GM23338 (cell line): ENCODE results near the gene DHX34. TPM values are rescaled to one million over a fixed set of nuclear protein-coding genes. Genes with fewer than 3 reads are reported as not detected.
"Not testable (repeated sequence)": the region's sequence is repeated elsewhere in the genome, so short reads cannot be mapped to it uniquely, and the experiment has no call there.

Experiments
- ATAC-seq: fragments of 200-7000 bp; cut with Tn5 transposase; 3 replicates; pipeline ENCODE4 v1.9.1; 2020
- DNase-seq: peaks from one replicate; pipeline ENCODE4 v3.0.0-alpha.2; 2015; ENCODE audit warnings: low spot score
- H2AFZ ChIP-seq: fragments of 200-600 bp; sonication (generic); 2 replicates; pipeline ENCODE4 v1.8.0; 2016; ENCODE audit warnings: antibody characterized with exemption, mild to moderate bottlenecking, moderate library complexity
- H3F3A ChIP-seq: fragments of 200-600 bp; sonication (generic); replicated peaks from 2 replicates; pipeline ENCODE4 v1.8.0; 2017; ENCODE audit warnings: antibody characterized with exemption, mixed run types, low read depth
- H3K27ac ChIP-seq: fragments of 200-600 bp; sonication (generic); 2 replicates; pipeline ENCODE4 v1.6.1; 2016; ENCODE audit warnings: low read depth
- H3K27me3 ChIP-seq: fragments of 200-600 bp; sonication (generic); 2 replicates; pipeline ENCODE4 v1.8.0; 2016; ENCODE audit warnings: mild to moderate bottlenecking, mixed run types, moderate library complexity; ENCODE audit not compliant: insufficient read depth
- H3K36me3 ChIP-seq: fragments of 200-600 bp; sonication (generic); 2 replicates; pipeline ENCODE4 v1.8.0; 2016; ENCODE audit warnings: mild to moderate bottlenecking; ENCODE audit not compliant: insufficient read depth
- H3K4me1 ChIP-seq: fragments of 200-600 bp; sonication (generic); 2 replicates; pipeline ENCODE4 v1.8.0; 2016; ENCODE audit warnings: mild to moderate bottlenecking, moderate library complexity; ENCODE audit not compliant: insufficient read depth
- H3K4me2 ChIP-seq: fragments of 200-600 bp; sonication (generic); 2 replicates; pipeline ENCODE4 v1.7.1; 2017; ENCODE audit warnings: mixed run types
- H3K4me3 ChIP-seq: fragments of 200-600 bp; sonication (generic); 2 replicates; pipeline ENCODE4 v1.6.1; 2016; ENCODE audit warnings: mixed run types
- H3K79me2 ChIP-seq: fragments of 200-600 bp; sonication (generic); replicated peaks from 2 replicates; pipeline ENCODE4 v1.8.0; 2017; ENCODE audit warnings: mild to moderate bottlenecking; ENCODE audit not compliant: insufficient read depth
- H3K9me2 ChIP-seq: fragments of 200-600 bp; sonication (generic); 2 replicates; pipeline ENCODE4 v1.8.0; 2017; ENCODE audit not compliant: insufficient read depth
- H4K20me1 ChIP-seq: fragments of 200-600 bp; sonication (generic); replicated peaks from 2 replicates; pipeline ENCODE4 v1.8.0; 2017; ENCODE audit warnings: mild to moderate bottlenecking; ENCODE audit not compliant: insufficient read depth
- H3K27ac Mint-ChIP-seq: 2 replicates; pipeline ENCODE4 v1.8.0; 2020; ENCODE audit warnings: inconsistent platforms, mild to moderate bottlenecking, moderate library complexity, mixed read lengths
- H3K27me3 Mint-ChIP-seq: 3 replicates; pipeline ENCODE4 v1.8.0; 2022; ENCODE audit warnings: low read depth, mild to moderate bottlenecking, moderate library complexity, mixed read lengths, inconsistent platforms; ENCODE audit not compliant: insufficient read depth, poor library complexity
- H3K36me3 Mint-ChIP-seq: 3 replicates; pipeline ENCODE4 v1.8.0; 2021; ENCODE audit warnings: low read depth, mild to moderate bottlenecking, inconsistent platforms, moderate library complexity, mixed read lengths
- H3K4me1 Mint-ChIP-seq: 3 replicates; pipeline ENCODE4 v1.8.0; 2020; ENCODE audit warnings: mild to moderate bottlenecking, inconsistent platforms, mixed read lengths
- H3K4me3 Mint-ChIP-seq: 3 replicates; pipeline ENCODE4 v1.8.0; 2021; ENCODE audit warnings: moderate library complexity, mild to moderate bottlenecking, inconsistent platforms, mixed read lengths
- H3K9me3 Mint-ChIP-seq: 3 replicates; pipeline ENCODE4 v1.8.0; 2020; ENCODE audit warnings: moderate library complexity, mild to moderate bottlenecking, inconsistent platforms, mixed read lengths
- CTCF ChIP-seq, 2 experiments: fragments of 200-600 bp in 1 of 2; sonication (generic) in 1 of 2; conservative IDR thresholded peaks; 2 replicates each; pipeline versions ENCODE4 v1.5.1 to v1.6.1; 2016 to 2017; ENCODE audit warnings: antibody characterized with exemption in 2 of 2, low read depth in 2 of 2, mild to moderate bottlenecking in 2 of 2, moderate library complexity in 1 of 2
- ETS1 ChIP-seq: IDR thresholded peaks from 2 replicates; pipeline ENCODE4 v1.6.1; 2016; ENCODE audit warnings: antibody characterized with exemption
- EZH2phosphoT487 ChIP-seq: fragments of 200-600 bp; sonication (generic); IDR thresholded peaks from one replicate; pipeline ENCODE4 v1.8.1; 2018; ENCODE audit warnings: antibody characterized with exemption; ENCODE audit not compliant: unreplicated experiment
- JUNB ChIP-seq: IDR thresholded peaks from one replicate; pipeline ENCODE4 v1.6.1; 2016; ENCODE audit warnings: antibody characterized with exemption; ENCODE audit not compliant: unreplicated experiment
- NANOG ChIP-seq: IDR thresholded peaks from 2 replicates; pipeline ENCODE4 v1.6.1; 2016; ENCODE audit warnings: antibody characterized with exemption, borderline replicate concordance
- POLR2AphosphoS5 ChIP-seq: IDR thresholded peaks from 2 replicates; pipeline ENCODE4 v1.6.1; 2016; ENCODE audit warnings: antibody characterized with exemption, low read depth
- ZNF331 ChIP-seq: fragments of 250-450 bp; sonication (Bioruptor Pico); IDR thresholded peaks from 2 replicates; pipeline ENCODE4 v1.5.0; 2020; ENCODE audit warnings: low read depth, mild to moderate bottlenecking, moderate library complexity
- polyA plus RNA-seq: library from polyadenylated mRNA; unstranded; fragments of >200 nt; fragmentation: Nextera tagmentation; extraction: Ambion mirVana; gene quantifications from 2 replicates; pipeline ENCODE4 v1.2.1, GENCODE V29; 2016
- total RNA-seq: library from RNA; depleted of rRNA; stranded (reverse); fragments of >200 nt; shearing (Covaris generic); gene quantifications from 2 replicates; pipeline ENCODE4 v1.2.3, GENCODE V29; 2014

The DHX34 gene
- total and polyA plus RNA-seq, 2 experiments from 2014 or later = 16.3 to 50.1 TPM

- no peaks in the 10 kb centered on the region for H3K79me2 ChIP-seq
- Mint-ChIP-seq H3K9me3 (peaks cover 2% of the 10 kb centered on the region; the same call in 1 of the 3 replicates), H3K27ac (no peak overlapping the region), H3K4me3 (no peak overlapping the region), H3K4me1 (peaks cover 5% of the 10 kb centered on the region), H3K27me3 (peaks cover 20% of the 10 kb centered on the region), H3K36me3 (peaks cover 40% of the 10 kb centered on the region)
- no peak overlapping the region for H3K4me3 ChIP-seq
- H3K4me2 ChIP-seq = no peak overlapping the region
- H4K20me1 ChIP-seq = no peaks in the 10 kb centered on the region; the same call in 1 of the 2 replicates
- peak overlapping the region; percentile 66; the same call in 1 of the 2 replicates for H3K27ac ChIP-seq
- H3K36me3 ChIP-seq = 0 out of 2 replicates have a peak, but pooled peaks cover 4% of the 10 kb centered on the region
- DNase-seq (no peak), ATAC-seq (no peak)
- TF ChIP-seq NANOG = no peak
- TF ChIP-seq ZNF331 (CRISPR knock-in tag) = no peak
- TF ChIP-seq ETS1 = no peak
- no peak for TF ChIP-seq EZH2phosphoT487
- no peak for TF ChIP-seq POLR2AphosphoS5
- no peak for TF ChIP-seq CTCF (conservative IDR thresholded peaks at IDR 0.05; ENCODE audit: low read depth in 2 of 2)
- TF ChIP-seq JUNB = no peak
- H3F3A ChIP-seq = peaks cover 6% of the 10 kb centered on the region; the same call in 1 of the 2 replicates
- H3K27me3 ChIP-seq = no peaks in the 10 kb centered on the region
- no peaks in the 10 kb centered on the region for H3K4me1 ChIP-seq
- no peaks in the 10 kb centered on the region for H3K9me2 ChIP-seq
- H2AFZ ChIP-seq = no peak overlapping the region
These were observed 32.7 kb downstream of the DHX34 start for GRCh38 chr19:47381653-47382279.

- H2AFZ ChIP-seq, DNase-seq, H3K79me2 ChIP-seq, H3F3A ChIP-seq, H3K4me1 ChIP-seq, H3K4me3 ChIP-seq, H3K4me3 Mint-ChIP-seq, H3K9me2 ChIP-seq, H3K36me3 ChIP-seq, H3K27ac ChIP-seq, H3K9me3 Mint-ChIP-seq, H3K4me1 Mint-ChIP-seq, H4K20me1 ChIP-seq, H3K27ac Mint-ChIP-seq, H3K27me3 ChIP-seq, H3K4me2 ChIP-seq, ATAC-seq: not testable (repeated sequence)
- Mint-ChIP-seq H3K36me3 (peaks cover 28% of the 10 kb centered on the region), H3K27me3 (peaks cover 21% of the 10 kb centered on the region)
These were observed 34.8 kb downstream of the DHX34 start for GRCh38 chr19:47383890-47384289.

- H3K36me3 ChIP-seq, H3F3A ChIP-seq, H3K79me2 ChIP-seq, H3K27ac ChIP-seq, ATAC-seq, H3K4me1 ChIP-seq, H3K4me3 Mint-ChIP-seq, H3K4me3 ChIP-seq, H4K20me1 ChIP-seq, H3K27ac Mint-ChIP-seq, H2AFZ ChIP-seq, DNase-seq, H3K9me2 ChIP-seq, H3K4me2 ChIP-seq, H3K4me1 Mint-ChIP-seq, H3K9me3 Mint-ChIP-seq, H3K27me3 ChIP-seq: not testable (repeated sequence)
- Mint-ChIP-seq H3K36me3 (peaks cover 24% of the 10 kb centered on the region), H3K27me3 (peaks cover 22% of the 10 kb centered on the region)
These were observed 35.4 kb downstream of the DHX34 start for GRCh38 chr19:47384533-47384932.

- not testable (repeated sequence) for H3K79me2 ChIP-seq, ATAC-seq
These were observed 37.5 kb downstream of the DHX34 start for GRCh38 chr19:47386582-47386981.

GRCh38 chr19:47387623-47388022, 38.5 kb downstream of the DHX34 start:
- not testable (repeated sequence) for H3K27ac Mint-ChIP-seq, H3K27me3 ChIP-seq, ATAC-seq, H3K9me2 ChIP-seq, DNase-seq, H3K4me1 ChIP-seq, H3K4me3 ChIP-seq, H4K20me1 ChIP-seq, H3K4me3 Mint-ChIP-seq, H3K27ac ChIP-seq, H3K4me2 ChIP-seq, H2AFZ ChIP-seq, H3K79me2 ChIP-seq, H3K36me3 ChIP-seq
- H3K27me3 Mint-ChIP-seq = peaks cover 26% of the 10 kb centered on the region
- peaks cover 11% of the 10 kb centered on the region; the same call in 1 of the 2 replicates for H3F3A ChIP-seq
- peaks cover 15% of the 10 kb centered on the region for H3K9me3 Mint-ChIP-seq
- peaks cover 12% of the 10 kb centered on the region for H3K36me3 Mint-ChIP-seq
- H3K4me1 Mint-ChIP-seq = peaks cover 15% of the 10 kb centered on the region

More at GRCh38 chr19:47386582-47386981, 37.5 kb downstream of the DHX34 start:
- not testable (repeated sequence) for H3K4me3 Mint-ChIP-seq, DNase-seq, H3K9me3 Mint-ChIP-seq, H3K27ac Mint-ChIP-seq, H3K27ac ChIP-seq, H3K4me2 ChIP-seq, H3K4me3 ChIP-seq, H3K36me3 ChIP-seq, H4K20me1 ChIP-seq, H2AFZ ChIP-seq, H3K4me1 ChIP-seq, H3K9me2 ChIP-seq, H3K27me3 ChIP-seq, H3K36me3 Mint-ChIP-seq
- Mint-ChIP-seq H3K27me3 (peaks cover 27% of the 10 kb centered on the region), H3K4me1 (peaks cover 15% of the 10 kb centered on the region)
- peaks cover 17% of the 10 kb centered on the region for H3F3A ChIP-seq
